Measurements from ENCODE around the gene FEZF1.

The FEZF1 gene

GRCh38 chr7:122300211-122300932, 4.2 kb downstream of the FEZF1 start:
- no peaks in the 10 kb centered on the region for H3K36me3 Mint-ChIP-seq (ENCODE audit: low read depth)
- no peak overlapping the region for H3K27ac Mint-ChIP-seq
- H3K4me1 Mint-ChIP-seq: peaks cover 23% of the 10 kb centered on the region
- H3K27me3 Mint-ChIP-seq (ENCODE audit: low read depth, poor library complexity): peaks cover 98% of the 10 kb centered on the region
- no peaks in the 10 kb centered on the region for H3K9me3 Mint-ChIP-seq
- no peak for TF ChIP-seq CTCF (IDR thresholded peaks at IDR 0.05)
- peak; percentile 46 for DNase-seq
- H3K4me3 Mint-ChIP-seq: peak overlapping the region; percentile 80

- H3K27ac Mint-ChIP-seq: no peak overlapping the region
- no peaks in the 10 kb centered on the region for H3K9me3 Mint-ChIP-seq
- H3K4me1 Mint-ChIP-seq: peaks cover 19% of the 10 kb centered on the region
- peaks cover 95% of the 10 kb centered on the region for H3K27me3 Mint-ChIP-seq (ENCODE audit: low read depth, poor library complexity)
- no peaks in the 10 kb centered on the region for H3K36me3 Mint-ChIP-seq (ENCODE audit: low read depth)
- no peak for DNase-seq
- no peak for TF ChIP-seq CTCF (IDR thresholded peaks at IDR 0.05)
- H3K4me3 Mint-ChIP-seq: peak overlapping the region; percentile 80
These were observed 4.8 kb downstream of the FEZF1 start for GRCh38 chr7:122299624-122300210.

- Mint-ChIP-seq H3K36me3 (ENCODE audit: low read depth) (no peaks in the 10 kb centered on the region), H3K4me1 (peaks cover 12% of the 10 kb centered on the region), H3K27ac (no peak overlapping the region), H3K4me3 (no peak overlapping the region), H3K9me3 (no peaks in the 10 kb centered on the region), H3K27me3 (ENCODE audit: low read depth, poor library complexity) (peaks cover 87% of the 10 kb centered on the region)
- no peak for DNase-seq
- no peak for TF ChIP-seq CTCF (IDR thresholded peaks at IDR 0.05)
These were observed 5.9 kb downstream of the FEZF1 start for GRCh38 chr7:122298618-122299017.

GRCh38 chr7:122298131-122298530, 6.4 kb downstream of the FEZF1 start:
- DNase-seq: no peak
- TF ChIP-seq CTCF (IDR thresholded peaks at IDR 0.05): no peak
- H3K36me3 Mint-ChIP-seq (ENCODE audit: low read depth): no peaks in the 10 kb centered on the region
- H3K4me3 Mint-ChIP-seq: no peak overlapping the region
- H3K27me3 Mint-ChIP-seq (ENCODE audit: low read depth, poor library complexity): peaks cover 82% of the 10 kb centered on the region
- H3K4me1 Mint-ChIP-seq: peaks cover 12% of the 10 kb centered on the region
- no peaks in the 10 kb centered on the region for H3K9me3 Mint-ChIP-seq
- H3K27ac Mint-ChIP-seq: no peak overlapping the region

- TF ChIP-seq CTCF (IDR thresholded peaks at IDR 0.05): no peak
- no peaks in the 10 kb centered on the region for H3K4me1 Mint-ChIP-seq
- no peak overlapping the region for H3K4me3 Mint-ChIP-seq
- H3K27ac Mint-ChIP-seq: no peak overlapping the region
- no peak for DNase-seq
- peaks cover 39% of the 10 kb centered on the region for H3K27me3 Mint-ChIP-seq (ENCODE audit: low read depth, poor library complexity)
- no peaks in the 10 kb centered on the region for H3K36me3 Mint-ChIP-seq (ENCODE audit: low read depth)
- peaks cover 32% of the 10 kb centered on the region for H3K9me3 Mint-ChIP-seq
These were observed 13.4 kb downstream of the FEZF1 start for GRCh38 chr7:122291189-122291588.

GRCh38 chr7:122290476-122290875, 14.1 kb downstream of the FEZF1 start:
- no peak for TF ChIP-seq CTCF (IDR thresholded peaks at IDR 0.05)
- Mint-ChIP-seq H3K27ac (no peak overlapping the region), H3K4me1 (no peaks in the 10 kb centered on the region), H3K27me3 (ENCODE audit: low read depth, poor library complexity) (peaks cover 33% of the 10 kb centered on the region), H3K9me3 (peaks cover 32% of the 10 kb centered on the region), H3K4me3 (no peak overlapping the region), H3K36me3 (ENCODE audit: low read depth) (no peaks in the 10 kb centered on the region)
- DNase-seq: no peak
